Measurements from ENCODE around the gene ERVFRD-1. TPM values are rescaled to one million over a fixed set of nuclear protein-coding genes. Genes with fewer than 3 reads are reported as not detected.

Gene ERVFRD-1
- total RNA-seq, 2 donors from 2014 or later, result not detected

DNA sequence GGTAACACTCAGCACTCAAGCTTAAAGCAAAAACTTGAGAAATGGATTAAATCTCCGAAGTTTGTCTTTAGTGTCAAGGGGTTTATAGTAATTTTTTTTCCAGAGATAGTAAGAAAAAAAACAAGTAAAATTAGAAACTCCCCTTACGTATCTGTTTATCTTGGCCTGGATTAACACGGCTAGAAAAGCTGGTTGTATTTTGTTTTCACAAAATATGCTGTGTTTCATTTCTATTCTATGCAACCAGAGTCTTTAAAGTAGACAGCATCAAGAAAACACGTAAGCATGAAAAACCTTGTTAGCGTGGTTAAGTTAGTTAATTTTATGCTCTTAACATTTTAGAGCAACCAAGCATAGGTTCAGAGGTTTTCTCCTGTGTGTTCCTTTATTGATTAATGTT is 21.8 kb upstream of the ERVFRD-1 start:
- Histone ChIP-seq H3K9me3 (no peaks in the 10 kb centered on the region), H3K4me3 (no peak overlapping the region), H3K27ac (no peak overlapping the region), H3K27me3 (replicated peaks; ENCODE audit: insufficient read depth) (no peaks in the 10 kb centered on the region), H3K36me3 (peaks cover 8% of the 10 kb centered on the region), H3K4me1 (ENCODE audit: control insufficient read depth in 1 of 2, low read depth in 2 of 2) (peaks cover 0 to 11% of the 10 kb centered on the region in 2 donors)
- DNase-seq (ENCODE audit: low spot score) (no peak), ATAC-seq (ENCODE audit: insufficient number of reproducible peaks, low FRiP score, low read depth) (no peak)
- TF ChIP-seq, protein P1, sequence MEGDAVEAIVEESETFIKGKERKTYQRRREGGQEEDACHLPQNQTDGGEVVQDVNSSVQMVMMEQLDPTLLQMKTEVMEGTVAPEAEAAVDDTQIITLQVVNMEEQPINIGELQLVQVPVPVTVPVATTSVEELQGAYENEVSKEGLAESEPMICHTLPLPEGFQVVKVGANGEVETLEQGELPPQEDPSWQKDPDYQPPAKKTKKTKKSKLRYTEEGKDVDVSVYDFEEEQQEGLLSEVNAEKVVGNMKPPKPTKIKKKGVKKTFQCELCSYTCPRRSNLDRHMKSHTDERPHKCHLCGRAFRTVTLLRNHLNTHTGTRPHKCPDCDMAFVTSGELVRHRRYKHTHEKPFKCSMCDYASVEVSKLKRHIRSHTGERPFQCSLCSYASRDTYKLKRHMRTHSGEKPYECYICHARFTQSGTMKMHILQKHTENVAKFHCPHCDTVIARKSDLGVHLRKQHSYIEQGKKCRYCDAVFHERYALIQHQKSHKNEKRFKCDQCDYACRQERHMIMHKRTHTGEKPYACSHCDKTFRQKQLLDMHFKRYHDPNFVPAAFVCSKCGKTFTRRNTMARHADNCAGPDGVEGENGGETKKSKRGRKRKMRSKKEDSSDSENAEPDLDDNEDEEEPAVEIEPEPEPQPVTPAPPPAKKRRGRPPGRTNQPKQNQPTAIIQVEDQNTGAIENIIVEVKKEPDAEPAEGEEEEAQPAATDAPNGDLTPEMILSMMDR (IDR thresholded peaks at IDR 0.05), result no peak

DNA sequence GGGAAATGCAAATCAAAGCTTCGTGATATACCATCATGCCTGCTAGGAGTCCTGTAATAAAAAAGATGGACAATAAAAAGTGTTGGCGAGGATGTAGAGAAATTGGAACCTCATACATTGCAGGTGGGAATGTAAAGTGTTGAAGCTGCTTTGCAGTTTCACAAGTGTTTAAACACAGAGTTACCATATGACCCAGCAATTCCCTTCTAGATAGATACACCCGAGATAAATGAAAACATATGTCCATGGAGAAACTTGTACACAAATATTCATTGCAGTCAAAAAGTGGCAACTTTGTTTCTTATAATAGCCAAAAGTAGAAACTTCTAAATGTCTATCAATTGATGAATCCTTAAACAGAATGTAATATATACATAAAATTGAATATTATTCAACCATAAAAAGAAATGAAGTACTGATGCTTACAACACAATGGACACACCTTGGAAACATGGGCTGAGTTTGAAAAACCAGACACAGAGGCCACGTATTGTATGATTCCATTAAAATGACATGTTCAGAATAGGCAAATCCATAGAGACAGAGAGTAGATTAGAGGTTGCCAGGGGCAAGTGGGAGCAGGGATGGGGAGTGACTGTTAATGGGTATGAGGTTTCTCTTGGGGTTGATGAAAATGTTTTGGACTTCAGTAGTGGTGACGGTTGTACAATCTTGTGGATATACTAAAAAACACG is 20.8 kb upstream of the ERVFRD-1 start:
- Histone ChIP-seq H3K9me3 (no peaks in the 10 kb centered on the region), H3K36me3 (peaks cover 8% of the 10 kb centered on the region), H3K4me1 (ENCODE audit: control insufficient read depth in 1 of 2, low read depth in 2 of 2) (peaks cover under 1 to 11% of the 10 kb centered on the region in 2 donors), H3K27me3 (replicated peaks; ENCODE audit: insufficient read depth) (no peaks in the 10 kb centered on the region), H3K27ac (no peak overlapping the region), H3K4me3 (no peak overlapping the region)
- TF ChIP-seq, protein P1 (IDR thresholded peaks at IDR 0.05), result no peak
- DNase-seq (ENCODE audit: low spot score), result no peak
- no peak for ATAC-seq (ENCODE audit: insufficient number of reproducible peaks, low FRiP score, low read depth)

DNA sequence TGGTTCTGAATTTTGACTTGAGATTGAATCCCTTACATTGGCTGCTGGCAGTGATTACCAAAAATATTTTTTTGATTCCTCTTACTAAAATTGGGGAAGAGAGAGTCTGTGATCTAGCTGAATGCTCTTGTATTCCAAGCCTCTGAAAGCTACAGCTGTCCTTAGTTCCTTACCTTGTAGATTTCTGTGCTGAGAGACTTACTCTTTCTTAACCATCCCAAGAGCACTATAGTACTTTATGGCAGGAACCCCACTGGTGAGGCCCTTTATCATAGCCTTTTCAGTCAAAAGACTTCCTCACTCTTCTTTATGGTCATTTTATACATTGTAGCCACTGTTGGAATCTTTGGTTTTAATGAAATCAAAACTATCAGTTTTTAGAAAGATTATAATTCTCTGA is 19.1 kb upstream of the ERVFRD-1 start:
- peaks cover 8% of the 10 kb centered on the region for H3K36me3 ChIP-seq
- no peak overlapping the region for H3K4me3 ChIP-seq
- DNase-seq (ENCODE audit: low spot score) (no peak), ATAC-seq (ENCODE audit: insufficient number of reproducible peaks, low FRiP score, low read depth) (no peak)
- TF ChIP-seq, protein P1 (IDR thresholded peaks at IDR 0.05), result no peak
- no peaks in the 10 kb centered on the region for H3K9me3 ChIP-seq
- peaks cover 10 to 13% of the 10 kb centered on the region in 2 donors for H3K4me1 ChIP-seq (ENCODE audit: control insufficient read depth in 1 of 2, low read depth in 2 of 2)
- no peaks in the 10 kb centered on the region for H3K27me3 ChIP-seq (replicated peaks; ENCODE audit: insufficient read depth)
- H3K27ac ChIP-seq, result no peak overlapping the region

DNA sequence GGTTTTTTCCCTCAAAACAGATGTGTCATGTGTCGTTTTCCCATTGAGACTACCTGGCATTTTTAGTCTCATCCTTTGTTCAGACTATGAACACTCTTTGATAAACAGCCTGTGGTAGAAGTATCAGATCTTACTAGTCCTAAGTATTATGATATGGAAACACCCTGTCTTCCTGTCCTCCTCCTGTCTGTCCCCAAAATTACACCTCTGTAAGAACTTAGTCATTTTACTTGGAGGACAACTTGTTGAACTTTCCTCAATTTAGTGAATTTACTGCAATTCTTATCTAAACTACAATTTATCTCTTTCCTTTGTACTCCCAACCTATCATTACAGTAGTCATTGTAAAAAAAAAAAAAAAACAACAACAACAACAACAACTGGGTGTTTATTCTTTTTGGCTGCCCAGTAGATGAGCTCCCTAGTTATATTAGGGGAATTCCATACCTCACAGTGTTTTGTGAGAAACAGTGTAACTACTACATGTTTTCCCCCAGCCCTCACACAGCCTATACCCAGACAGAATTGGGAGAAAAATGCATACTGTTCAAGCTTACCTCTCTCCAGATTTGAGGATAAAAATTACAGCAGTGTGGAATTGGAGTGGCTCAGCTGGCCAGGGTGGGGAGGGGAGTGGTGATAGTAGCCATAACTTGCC is 18.5 kb upstream of the ERVFRD-1 start:
- Histone ChIP-seq H3K27ac (no peak overlapping the region), H3K27me3 (replicated peaks; ENCODE audit: insufficient read depth) (no peaks in the 10 kb centered on the region), H3K4me3 (no peak overlapping the region), H3K36me3 (peaks cover 2% of the 10 kb centered on the region), H3K9me3 (no peaks in the 10 kb centered on the region), H3K4me1 (ENCODE audit: control insufficient read depth in 1 of 2, low read depth in 2 of 2) (peaks cover 10 to 13% of the 10 kb centered on the region in 2 donors)
- DNase-seq (ENCODE audit: low spot score), result no peak
- TF ChIP-seq, protein P1 (IDR thresholded peaks at IDR 0.05), result no peak
- no peak for ATAC-seq (ENCODE audit: insufficient number of reproducible peaks, low FRiP score, low read depth)

DNA sequence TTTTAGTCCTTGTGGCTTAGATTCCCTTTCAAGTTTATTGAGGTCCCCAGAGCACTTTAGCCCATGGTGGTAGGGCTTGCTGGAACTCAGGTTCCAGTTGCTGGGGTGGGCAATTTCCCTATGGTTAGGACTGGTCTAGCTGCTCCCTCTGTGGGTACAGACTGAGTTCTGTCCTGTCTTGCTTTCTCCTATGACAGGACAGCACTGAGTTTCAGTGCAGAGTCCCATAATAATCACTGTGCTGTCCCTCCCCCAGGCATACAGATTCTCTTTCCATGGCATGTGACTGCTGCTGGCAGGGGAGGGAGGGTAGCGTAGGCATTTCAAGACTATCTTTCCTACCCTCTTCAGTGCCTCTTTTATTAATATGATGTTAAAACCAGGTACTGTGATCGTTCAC is 17.1 kb upstream of the ERVFRD-1 start:
- TF ChIP-seq, protein P1 (IDR thresholded peaks at IDR 0.05), result no peak
- H3K27me3 ChIP-seq (replicated peaks; ENCODE audit: insufficient read depth), result no peaks in the 10 kb centered on the region
- H3K27ac ChIP-seq, result no peak overlapping the region
- peaks cover 10 to 13% of the 10 kb centered on the region in 2 donors for H3K4me1 ChIP-seq (ENCODE audit: control insufficient read depth in 1 of 2, low read depth in 2 of 2)
- DNase-seq (ENCODE audit: low spot score), result no peak
- ATAC-seq (ENCODE audit: insufficient number of reproducible peaks, low FRiP score, low read depth), result no peak
- no peak overlapping the region for H3K4me3 ChIP-seq
- H3K36me3 ChIP-seq, result no peaks in the 10 kb centered on the region
- H3K9me3 ChIP-seq, result no peaks in the 10 kb centered on the region

Data from thoracic aorta (tissue), 2 donors.